ENCODE measurements around the gene SYT17.

- TF ChIP-seq CTCF (IDR thresholded peaks at IDR 0.05), result no peak
- TF ChIP-seq POLR2AphosphoS5 (IDR thresholded peaks at IDR 0.05; ENCODE audit: insufficient read depth in 1 of 2, low read depth in 1 of 2), result no peak
- no peak for TF ChIP-seq POLR2A (IDR thresholded peaks at IDR 0.05)
Observed at GRCh38 chr16:19185510-19185851, 17.4 kb downstream of the SYT17 start.

Measured in vagina (tissue), 2 donors.